Measurements from ENCODE around the gene NCKAP5.

Gene NCKAP5

DNA sequence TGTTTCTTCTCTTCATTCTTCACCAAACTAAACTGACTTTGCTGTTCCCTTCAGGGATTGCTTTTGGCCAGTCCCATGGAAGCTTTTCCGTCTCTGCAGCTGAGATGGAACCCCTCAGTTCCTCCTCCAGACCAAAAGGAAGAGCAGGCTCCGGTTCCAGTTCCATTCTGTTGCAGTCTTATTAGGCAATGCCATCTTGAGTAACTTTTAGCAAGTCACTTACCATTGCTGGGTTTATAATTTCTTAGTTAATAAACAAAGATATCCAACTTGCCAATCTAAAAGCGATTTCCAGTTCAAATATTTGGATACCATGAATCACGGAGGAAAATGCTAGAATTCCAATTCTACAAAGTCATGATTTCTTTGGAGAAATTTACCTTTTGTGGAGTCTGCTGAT is 684.0 kb downstream of the NCKAP5 start:
- no peak for TF ChIP-seq CTCF (conservative IDR thresholded peaks at IDR 0.05; ENCODE audit: control insufficient read depth, insufficient read depth, low read depth, low read length)
- no peak for DNase-seq (ENCODE audit: low read depth)
- no peak overlapping the region for H3K4me3 ChIP-seq (ENCODE audit: control insufficient read depth, low read depth, low read length)

DNA sequence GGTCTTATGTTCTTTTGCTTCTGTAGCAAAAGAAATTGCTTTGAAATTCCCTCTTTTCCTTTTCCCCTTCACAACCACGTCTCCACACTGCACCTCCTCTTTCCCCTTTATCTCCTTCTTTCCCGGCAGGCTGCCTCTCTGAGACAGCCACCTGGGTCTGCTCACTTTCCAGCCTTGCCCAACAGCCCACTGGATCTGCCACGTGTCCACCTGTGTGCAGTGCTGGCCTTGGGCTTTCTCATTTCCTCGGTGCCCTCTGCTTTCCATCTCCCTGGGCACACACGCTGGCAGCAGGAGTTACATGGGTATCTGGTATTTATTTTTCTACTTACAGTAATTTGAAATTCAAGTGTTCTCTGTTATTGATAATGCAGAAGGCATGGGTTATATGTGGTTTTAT is 684.8 kb downstream of the NCKAP5 start:
- no peak overlapping the region for H3K4me3 ChIP-seq (ENCODE audit: control insufficient read depth, low read depth, low read length)
- TF ChIP-seq CTCF (conservative IDR thresholded peaks at IDR 0.05; ENCODE audit: control insufficient read depth, insufficient read depth, low read depth, low read length): no peak
- no peak for DNase-seq (ENCODE audit: low read depth)

DNA sequence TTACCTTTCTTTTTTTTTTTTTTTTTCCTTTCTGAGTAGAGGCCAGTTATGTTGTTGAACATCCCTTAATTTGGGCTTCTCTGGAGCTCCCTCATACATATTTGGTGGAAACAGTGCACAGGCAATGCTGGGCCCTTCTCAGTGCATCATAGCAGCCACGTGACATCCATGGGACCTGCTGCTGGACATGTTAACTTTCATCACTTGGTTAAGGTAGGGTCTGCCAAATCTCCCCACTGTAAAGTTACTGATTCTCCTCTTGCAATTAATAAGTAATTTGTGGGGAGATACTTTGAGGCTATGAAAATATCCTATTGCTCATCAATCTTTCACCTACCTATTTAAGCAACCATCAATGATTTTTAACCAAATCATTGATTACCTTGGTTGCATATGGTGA is 686.7 kb downstream of the NCKAP5 start:
- no peak overlapping the region for H3K4me3 ChIP-seq (ENCODE audit: control insufficient read depth, low read depth, low read length)
- TF ChIP-seq CTCF (conservative IDR thresholded peaks at IDR 0.05; ENCODE audit: control insufficient read depth, insufficient read depth, low read depth, low read length): no peak
- no peak for DNase-seq (ENCODE audit: low read depth)

DNA sequence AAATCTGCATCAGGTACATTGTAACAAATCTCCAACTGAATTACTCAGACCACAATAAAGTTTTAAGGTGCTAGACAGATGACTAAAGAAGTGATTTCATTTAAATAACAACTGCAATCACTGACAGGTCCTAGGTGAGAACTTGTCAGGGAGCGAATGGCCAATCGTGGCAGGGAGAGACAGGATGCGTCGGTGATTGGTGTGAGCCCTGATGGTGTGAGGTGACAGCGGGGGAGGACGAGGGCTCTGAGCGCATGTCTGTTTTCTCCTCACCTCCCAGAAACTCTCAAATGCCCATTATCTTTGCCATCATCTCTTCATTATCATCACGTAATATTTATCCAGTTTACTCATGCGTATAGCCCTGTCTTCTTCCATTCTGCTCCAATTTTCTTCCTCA is 690.3 kb downstream of the NCKAP5 start:
- TF ChIP-seq CTCF (conservative IDR thresholded peaks at IDR 0.05; ENCODE audit: control insufficient read depth, insufficient read depth, low read depth, low read length): no peak
- H3K4me3 ChIP-seq (ENCODE audit: control insufficient read depth, low read depth, low read length): no peak overlapping the region
- no peak for DNase-seq (ENCODE audit: low read depth)

DNA sequence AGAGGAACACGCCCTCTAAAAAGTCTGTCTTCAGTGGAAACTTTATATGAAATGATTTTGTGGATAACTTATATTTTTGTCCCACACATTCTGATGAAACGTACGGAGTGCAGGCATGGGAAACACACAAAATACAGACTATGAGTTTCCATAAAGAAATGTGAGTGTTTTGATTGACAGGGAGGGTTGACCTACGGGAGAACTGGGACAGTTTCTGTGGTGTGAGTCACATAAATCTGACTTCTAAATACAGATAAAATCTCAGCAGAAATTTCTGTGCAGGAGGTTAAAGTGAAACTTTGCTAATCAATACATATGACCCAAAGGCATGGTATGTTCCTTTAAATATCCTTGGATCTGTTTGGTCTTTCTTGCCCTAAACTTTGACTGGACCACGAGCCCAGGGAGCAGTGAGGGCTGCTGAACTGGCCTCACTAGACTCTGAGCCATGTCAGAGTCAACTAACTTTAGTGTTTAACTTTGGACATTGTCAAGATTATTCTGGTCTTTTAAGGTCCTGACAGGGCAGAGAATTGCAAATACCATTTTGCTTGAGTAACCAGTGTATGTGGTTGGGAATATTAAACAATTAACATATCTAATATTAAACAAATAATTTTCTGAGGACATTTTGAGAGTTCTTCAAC is 691.4 kb downstream of the NCKAP5 start:
- TF ChIP-seq CTCF (conservative IDR thresholded peaks at IDR 0.05; ENCODE audit: control insufficient read depth, insufficient read depth, low read depth, low read length): no peak
- DNase-seq (ENCODE audit: low read depth): no peak
- H3K4me3 ChIP-seq (ENCODE audit: control insufficient read depth, low read depth, low read length): no peak overlapping the region

- DNase-seq (ENCODE audit: low read depth): no peak
- no peak overlapping the region for H3K4me3 ChIP-seq (ENCODE audit: control insufficient read depth, low read depth, low read length)
- no peak for TF ChIP-seq CTCF (conservative IDR thresholded peaks at IDR 0.05; ENCODE audit: control insufficient read depth, insufficient read depth, low read depth, low read length)
Measured at GRCh38 chr2:132875193-132875592, 693.1 kb downstream of the NCKAP5 start.

DNA sequence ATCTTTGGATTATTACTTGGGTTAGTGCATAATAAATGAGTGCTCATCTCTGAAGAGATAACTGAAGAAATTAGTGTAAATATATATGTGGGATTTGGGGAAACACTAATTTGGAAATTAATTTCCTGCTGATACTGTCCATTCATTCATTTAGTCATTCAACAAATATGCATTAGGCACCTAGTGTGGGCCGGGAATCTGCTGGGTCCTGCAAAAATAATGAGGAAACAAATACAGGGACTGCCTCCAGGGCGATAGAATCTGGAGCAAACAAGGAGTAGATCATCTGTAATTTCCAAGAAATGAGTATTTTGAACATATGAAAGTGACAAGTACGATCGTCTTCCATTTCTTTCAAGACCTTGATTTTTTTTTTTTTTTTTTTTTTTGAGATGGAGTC is 694.5 kb downstream of the NCKAP5 start:
- H3K4me3 ChIP-seq (ENCODE audit: control insufficient read depth, low read depth, low read length): no peak overlapping the region
- DNase-seq (ENCODE audit: low read depth): no peak
- no peak for TF ChIP-seq CTCF (conservative IDR thresholded peaks at IDR 0.05; ENCODE audit: control insufficient read depth, insufficient read depth, low read depth, low read length)

All from fibroblast of mammary gland (primary cell).